Uterus (tissue), 4 donors: ENCODE data around the gene CTSD. TPM values are rescaled to one million over a fixed set of nuclear protein-coding genes. Genes with fewer than 3 reads are reported as not detected.

Experiments
- DNase-seq, 2 donors: peaks; one replicate each; pipeline ENCODE4 v3.0.0-alpha.2; 2019 to 2020
- H3K27ac ChIP-seq, 2 donors: fragments of 200-600 bp; sonication (generic); 1 replicate in 1 of 2; 2 replicates in 1 of 2; pipeline ENCODE4 v1.5.1; 2016 to 2018
- H3K27me3 ChIP-seq, 2 donors: fragments of 200-600 bp; sonication (generic); one replicate each; pipeline ENCODE4 v1.5.1; 2018 to 2019; ENCODE audit warnings: control low read depth in 1 of 2
- H3K36me3 ChIP-seq, 2 donors: fragments of 200-600 bp; sonication (generic); one replicate each; pipeline ENCODE4 v1.5.1; 2019; ENCODE audit warnings: control low read depth in 1 of 2
- H3K4me1 ChIP-seq, 2 donors: fragments of 200-600 bp; sonication (generic); one replicate each; pipeline ENCODE4 v1.5.1; 2018 to 2019; ENCODE audit warnings: control low read depth in 1 of 2
- H3K4me3 ChIP-seq, 2 donors: fragments of 200-600 bp; sonication (generic); 1 replicate in 1 of 2; 2 replicates in 1 of 2; pipeline ENCODE4 v1.5.1; 2018 to 2019; ENCODE audit warnings: mild to moderate bottlenecking in 1 of 2
- H3K9me3 ChIP-seq, 2 donors: fragments of 200-600 bp; sonication (generic); one replicate each; pipeline ENCODE4 v1.5.1; 2019; ENCODE audit warnings: control low read depth in 1 of 2
- CTCF ChIP-seq, 4 experiments: fragments of 200-600 bp in 2 of 4; fragments of 450-650 bp in 2 of 4; sonication (generic) in 2 of 4; IDR thresholded peaks; one replicate each; pipeline ENCODE4 v1.5.1; 2016 to 2019; ENCODE audit warnings: antibody characterized with exemption in 4 of 4, mild to moderate bottlenecking in 2 of 4, moderate library complexity in 1 of 4
- POLR2A ChIP-seq, 2 donors: fragments of 450-650 bp; IDR thresholded peaks; one replicate each; pipeline ENCODE4 v1.6.1; 2016; ENCODE audit warnings: antibody characterized with exemption in 2 of 2, mild to moderate bottlenecking in 1 of 2, moderate library complexity in 1 of 2
- intact Hi-C: fragments of 100-400 bp; cut with DNase I; formaldehyde crosslinking; loops from one replicate; pipeline ENCODE4 v1.15.1; 2023; ENCODE audit warnings: low total_unique reads
- total RNA-seq, 4 donors: library from RNA; depleted of rRNA in 3 of 4; stranded (reverse); fragments of >200 nt in 3 of 4; gene quantifications; one replicate each; pipeline versions ENCODE4 v1.1.0 to v1.2.4, GENCODE V29; 2014 to 2023
- donor health status: DM: yes; HTN: yes; CAD: no.

The CTSD gene
- total RNA-seq, 4 donors from 2014 or later = 80.0 to 188 (median 126) TPM

- H3K9me3 ChIP-seq = no peaks in the 10 kb centered on the region
- H3K27me3 ChIP-seq = no peaks in the 10 kb centered on the region
- no peak for TF ChIP-seq CTCF (IDR thresholded peaks at IDR 0.05)
- no peak for TF ChIP-seq POLR2A (IDR thresholded peaks at IDR 0.05)
- H3K27ac ChIP-seq = no peak overlapping the region
- H3K36me3 ChIP-seq = no peaks in the 10 kb centered on the region
- intact Hi-C loops = no loop called here
- no peak for DNase-seq
- H3K4me1 ChIP-seq = no peaks in the 10 kb centered on the region
- no peak overlapping the region for H3K4me3 ChIP-seq
Observed at GRCh38 chr11:1785749-1786413, 22.2 kb upstream of the CTSD start.

GRCh38 chr11:1784761-1785650 is 21.3 kb upstream of the CTSD start:
- no peak for DNase-seq
- TF ChIP-seq CTCF (IDR thresholded peaks at IDR 0.05) (no peak), POLR2A (IDR thresholded peaks at IDR 0.05) (no peak)
- Histone ChIP-seq H3K9me3 (no peaks in the 10 kb centered on the region), H3K27ac (no peak overlapping the region), H3K27me3 (no peaks in the 10 kb centered on the region), H3K4me1 (no peaks in the 10 kb centered on the region), H3K4me3 (no peak overlapping the region), H3K36me3 (no peaks in the 10 kb centered on the region)
- intact Hi-C loops = no loop called here

- no peaks in the 10 kb centered on the region for H3K4me1 ChIP-seq
- H3K9me3 ChIP-seq = no peaks in the 10 kb centered on the region
- no peaks in the 10 kb centered on the region for H3K36me3 ChIP-seq
- DNase-seq = no peak
- TF ChIP-seq CTCF (IDR thresholded peaks at IDR 0.05) = no peak
- TF ChIP-seq POLR2A (IDR thresholded peaks at IDR 0.05) = no peak
- no peak overlapping the region for H3K4me3 ChIP-seq
- intact Hi-C loops = no loop called here
- H3K27ac ChIP-seq = no peak overlapping the region
- no peaks in the 10 kb centered on the region for H3K27me3 ChIP-seq
Observed at GRCh38 chr11:1783725-1784529, 20.2 kb upstream of the CTSD start.

GRCh38 chr11:1782831-1783724 is 19.4 kb upstream of the CTSD start:
- no peaks in the 10 kb centered on the region for H3K27me3 ChIP-seq

More at GRCh38 chr11:1782831-1783724, 19.4 kb upstream of the CTSD start:
- Histone ChIP-seq H3K36me3 (no peaks in the 10 kb centered on the region), H3K9me3 (no peaks in the 10 kb centered on the region), H3K4me3 (no peak overlapping the region), H3K4me1 (no peaks in the 10 kb centered on the region), H3K27ac (no peak overlapping the region)
- intact Hi-C loops = no loop called here
- no peak for TF ChIP-seq CTCF (IDR thresholded peaks at IDR 0.05)
- no peak for TF ChIP-seq POLR2A (IDR thresholded peaks at IDR 0.05)
- DNase-seq = no peak
